ENCODE measurements around the gene TAS1R2.

DNA sequence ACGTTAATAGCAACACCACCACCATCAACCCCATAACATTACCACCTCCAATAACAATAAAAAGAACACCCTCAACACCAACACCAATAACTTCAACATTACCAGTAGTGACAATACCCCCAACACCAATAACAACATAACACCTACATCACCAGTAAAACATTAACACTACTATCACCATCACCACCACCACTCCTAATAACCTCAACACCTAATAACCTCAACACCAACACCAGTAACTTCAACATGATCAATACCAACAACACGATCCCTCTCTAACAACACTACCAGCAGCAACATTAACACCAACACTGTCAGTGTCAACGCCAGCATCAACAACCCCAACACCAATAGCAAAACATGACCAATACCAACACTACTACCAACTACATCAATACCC, 57.2 kb downstream of the TAS1R2 start:
- TF ChIP-seq RFX1 (IDR thresholded peaks at IDR 0.05) (no peak), IFI16 (CRISPR knock-in tag; IDR thresholded peaks at IDR 0.05) (no peak), ZNF354B (CRISPR knock-in tag; IDR thresholded peaks at IDR 0.05) (no peak), CBFB (CRISPR knock-in tag; IDR thresholded peaks at IDR 0.05) (no peak), TCF7 (IDR thresholded peaks at IDR 0.05; ENCODE audit: borderline replicate concordance) (no peak), ZZZ3 (IDR thresholded peaks at IDR 0.05) (no peak), NCOA4 (IDR thresholded peaks at IDR 0.05; ENCODE audit: partially characterized antibody) (no peak), PHF20 (IDR thresholded peaks at IDR 0.05; ENCODE audit: partially characterized antibody) (no peak), SRF (CRISPR knock-in tag; IDR thresholded peaks at IDR 0.05) (no peak), YY1 (IDR thresholded peaks at IDR 0.05; ENCODE audit: borderline replicate concordance in 1 of 3, control insufficient read depth in 1 of 3, extremely low read depth in 1 of 3, insufficient read depth in 3 of 3, insufficient read length in 1 of 3, insufficient replicate concordance in 2 of 3, low read depth in 1 of 3, low read length in 2 of 3) (no peak), NRF1 (conservative IDR thresholded peaks at IDR 0.05 in 1 of 2, IDR thresholded peaks at IDR 0.05 in 1 of 2) (no peak)
- TF ChIP-seq, protein P1, sequence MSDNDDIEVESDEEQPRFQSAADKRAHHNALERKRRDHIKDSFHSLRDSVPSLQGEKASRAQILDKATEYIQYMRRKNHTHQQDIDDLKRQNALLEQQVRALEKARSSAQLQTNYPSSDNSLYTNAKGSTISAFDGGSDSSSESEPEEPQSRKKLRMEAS (CRISPR knock-in tag; IDR thresholded peaks at IDR 0.05), result no peak
- TF ChIP-seq, protein P2, sequence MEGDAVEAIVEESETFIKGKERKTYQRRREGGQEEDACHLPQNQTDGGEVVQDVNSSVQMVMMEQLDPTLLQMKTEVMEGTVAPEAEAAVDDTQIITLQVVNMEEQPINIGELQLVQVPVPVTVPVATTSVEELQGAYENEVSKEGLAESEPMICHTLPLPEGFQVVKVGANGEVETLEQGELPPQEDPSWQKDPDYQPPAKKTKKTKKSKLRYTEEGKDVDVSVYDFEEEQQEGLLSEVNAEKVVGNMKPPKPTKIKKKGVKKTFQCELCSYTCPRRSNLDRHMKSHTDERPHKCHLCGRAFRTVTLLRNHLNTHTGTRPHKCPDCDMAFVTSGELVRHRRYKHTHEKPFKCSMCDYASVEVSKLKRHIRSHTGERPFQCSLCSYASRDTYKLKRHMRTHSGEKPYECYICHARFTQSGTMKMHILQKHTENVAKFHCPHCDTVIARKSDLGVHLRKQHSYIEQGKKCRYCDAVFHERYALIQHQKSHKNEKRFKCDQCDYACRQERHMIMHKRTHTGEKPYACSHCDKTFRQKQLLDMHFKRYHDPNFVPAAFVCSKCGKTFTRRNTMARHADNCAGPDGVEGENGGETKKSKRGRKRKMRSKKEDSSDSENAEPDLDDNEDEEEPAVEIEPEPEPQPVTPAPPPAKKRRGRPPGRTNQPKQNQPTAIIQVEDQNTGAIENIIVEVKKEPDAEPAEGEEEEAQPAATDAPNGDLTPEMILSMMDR (IDR thresholded peaks at IDR 0.05 in 2 of 3, conservative IDR thresholded peaks at IDR 0.05 in 1 of 3; ENCODE audit: insufficient read depth in 2 of 3, low read depth in 1 of 3, low read length in 3 of 3), result no peak
- TF ChIP-seq, protein P3, sequence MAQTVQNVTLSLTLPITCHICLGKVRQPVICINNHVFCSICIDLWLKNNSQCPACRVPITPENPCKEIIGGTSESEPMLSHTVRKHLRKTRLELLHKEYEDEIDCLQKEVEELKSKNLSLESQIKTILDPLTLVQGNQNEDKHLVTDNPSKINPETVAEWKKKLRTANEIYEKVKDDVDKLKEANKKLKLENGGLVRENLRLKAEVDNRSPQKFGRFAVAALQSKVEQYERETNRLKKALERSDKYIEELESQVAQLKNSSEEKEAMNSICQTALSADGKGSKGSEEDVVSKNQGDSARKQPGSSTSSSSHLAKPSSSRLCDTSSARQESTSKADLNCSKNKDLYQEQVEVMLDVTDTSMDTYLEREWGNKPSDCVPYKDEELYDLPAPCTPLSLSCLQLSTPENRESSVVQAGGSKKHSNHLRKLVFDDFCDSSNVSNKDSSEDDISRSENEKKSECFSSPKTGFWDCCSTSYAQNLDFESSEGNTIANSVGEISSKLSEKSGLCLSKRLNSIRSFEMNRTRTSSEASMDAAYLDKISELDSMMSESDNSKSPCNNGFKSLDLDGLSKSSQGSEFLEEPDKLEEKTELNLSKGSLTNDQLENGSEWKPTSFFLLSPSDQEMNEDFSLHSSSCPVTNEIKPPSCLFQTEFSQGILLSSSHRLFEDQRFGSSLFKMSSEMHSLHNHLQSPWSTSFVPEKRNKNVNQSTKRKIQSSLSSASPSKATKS (CRISPR knock-in tag; IDR thresholded peaks at IDR 0.05), result no peak
